ENCODE data around the gene ID3. TPM values are rescaled to one million over a fixed set of nuclear protein-coding genes. Genes with fewer than 3 reads are reported as not detected.

Gene ID3
- total RNA-seq, 1 experiment from 2014 or later = 39.6 TPM

DNA sequence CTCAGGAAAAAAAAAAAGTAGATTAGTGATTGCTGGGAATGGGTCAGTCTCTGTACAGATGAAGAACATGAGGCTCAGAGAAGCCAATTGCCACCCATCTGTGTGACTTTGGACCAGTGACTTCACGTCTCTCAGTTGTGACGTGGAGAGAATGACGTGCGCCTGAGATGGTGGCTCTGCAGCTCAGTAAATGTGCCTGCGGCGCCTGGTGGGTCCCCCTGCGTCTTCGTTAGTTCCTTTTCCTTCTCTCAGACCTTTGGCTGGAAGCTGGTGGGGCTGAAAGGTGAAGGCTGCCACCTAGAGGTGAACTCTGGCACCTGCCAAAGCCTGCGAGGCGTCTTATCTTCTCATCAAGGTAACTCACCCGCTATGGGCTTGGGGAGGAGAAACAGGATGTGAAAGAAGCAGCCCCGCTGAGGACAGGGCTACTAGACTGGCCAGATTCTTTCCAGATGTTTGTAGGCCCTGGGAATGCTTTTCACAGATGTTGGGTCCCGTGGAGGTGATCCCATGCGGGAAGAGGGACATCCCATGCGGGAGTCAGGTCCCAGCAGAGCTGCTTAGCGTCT lies 19.5 kb downstream of the ID3 start:
- TF ChIP-seq CTCF (IDR thresholded peaks at IDR 0.05) = peak; percentile 97
- no peak for TF ChIP-seq TCF7L2 (IDR thresholded peaks at IDR 0.05; ENCODE audit: low read depth, low read length)
- H3K4me1 ChIP-seq (ENCODE audit: control insufficient read depth, insufficient read depth, low read length) = peaks cover 8% of the 10 kb centered on the region; the same call in 1 of the 2 replicates
- DNase-seq (ENCODE audit: low read depth, low spot score) = peak; percentile 91
- POLR2A ChIA-PET = interaction anchor here (0.7 kb wide), 1 partner anchor 12 kb away, joined by 4 read pairs; no protein-coding TSS in a partner anchor
- no peaks in the 10 kb centered on the region for H3K36me3 ChIP-seq (ENCODE audit: control insufficient read depth, insufficient read depth, low read length)
- BruUV-seq (replicated peaks) = no TSS peak
- no peaks in the 10 kb centered on the region for H3K27me3 ChIP-seq (ENCODE audit: control insufficient read depth, insufficient read depth, low read length)
- intact Hi-C loops (cut with micrococcal nuclease; ENCODE audit: unreplicated experiment) = loop anchor here (1.0 kb wide), 1 partner anchor 42 kb away; no protein-coding TSS in a partner anchor
- no peaks in the 10 kb centered on the region for H3K9me3 ChIP-seq (ENCODE audit: control insufficient read depth, insufficient read depth, low read depth, low read length)
- CTCF ChIA-PET = interaction anchor here (0.5 to 2.7 kb wide), 14 partner anchors 11 to 302 kb away, joined by 3 to 31 read pairs (median 6); partner anchors contain the start of gene HNRNPR
- peak overlapping the region; percentile 30 to 52 for H3K4me3 ChIP-seq (ENCODE audit: low read depth in 2 of 2, low read length in 2 of 2)
- peak overlapping the region; percentile 20; the same call in 1 of the 2 replicates for H3K27ac ChIP-seq (ENCODE audit: low read length)
- in situ Hi-C loops (cut with HindIII; ENCODE audit: low pct_unique_long_range_greater_than_20kb, low sequenced_read_pairs) = no loop called here
- peak; percentile 95 for ATAC-seq

DNA sequence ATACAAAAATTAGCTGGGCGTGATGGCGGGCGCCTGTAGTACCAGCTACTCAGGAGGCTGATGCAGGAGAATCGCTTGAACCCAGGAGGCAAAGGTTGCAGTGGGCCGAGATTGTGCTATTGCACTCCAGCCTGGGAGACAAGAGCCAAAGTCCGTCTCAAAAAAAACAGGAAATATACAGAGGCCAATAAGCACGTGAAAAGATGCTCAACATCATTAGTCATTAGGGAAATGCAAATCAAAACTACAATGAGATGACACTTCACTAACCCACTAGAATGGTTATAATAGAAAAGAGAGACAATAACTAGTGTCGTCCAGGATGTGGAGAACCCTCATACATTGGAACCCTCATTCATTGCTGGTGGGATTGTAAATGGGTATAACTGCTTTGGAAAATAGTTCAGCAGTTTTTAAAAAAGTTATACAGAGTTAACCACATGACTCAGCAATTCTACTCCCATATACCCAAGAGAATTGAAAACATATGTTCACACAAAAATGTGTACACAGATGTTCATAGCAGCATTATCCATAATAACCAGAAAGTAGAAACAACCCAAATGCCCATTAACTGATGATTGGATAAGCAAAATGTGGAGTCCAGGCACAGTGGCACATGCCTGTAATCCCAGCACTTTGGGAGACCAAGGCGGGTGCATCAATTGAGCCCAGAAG lies 21.9 kb downstream of the ID3 start:
- Histone ChIP-seq H3K4me1 (ENCODE audit: control insufficient read depth, insufficient read depth, low read length) (peaks cover 2% of the 10 kb centered on the region; the same call in 1 of the 2 replicates), H3K4me3 (ENCODE audit: low read depth in 2 of 2, low read length in 2 of 2) (no peak overlapping the region), H3K9me3 (ENCODE audit: control insufficient read depth, insufficient read depth, low read depth, low read length) (no peaks in the 10 kb centered on the region), H3K27me3 (ENCODE audit: control insufficient read depth, insufficient read depth, low read length) (no peaks in the 10 kb centered on the region), H3K27ac (ENCODE audit: low read length) (no peak overlapping the region), H3K36me3 (ENCODE audit: control insufficient read depth, insufficient read depth, low read length) (no peaks in the 10 kb centered on the region)
- CTCF ChIA-PET = no interaction called here
- no TSS peak for BruUV-seq (replicated peaks)
- intact Hi-C loops (cut with micrococcal nuclease; ENCODE audit: unreplicated experiment) (no loop called here), in situ Hi-C loops (cut with HindIII; ENCODE audit: low pct_unique_long_range_greater_than_20kb, low sequenced_read_pairs) (no loop called here)
- ATAC-seq (no peak), DNase-seq (ENCODE audit: low read depth, low spot score) (no peak)
- TF ChIP-seq CTCF (IDR thresholded peaks at IDR 0.05) (no peak), TCF7L2 (IDR thresholded peaks at IDR 0.05; ENCODE audit: low read depth, low read length) (no peak), SIN3A (IDR thresholded peaks at IDR 0.05; ENCODE audit: borderline replicate concordance, insufficient read depth, low read depth, low read length) (no peak), POLR2AphosphoS5 (IDR thresholded peaks at IDR 0.05; ENCODE audit: low read depth, low read length) (no peak)
- TF ChIP-seq, protein P1, sequence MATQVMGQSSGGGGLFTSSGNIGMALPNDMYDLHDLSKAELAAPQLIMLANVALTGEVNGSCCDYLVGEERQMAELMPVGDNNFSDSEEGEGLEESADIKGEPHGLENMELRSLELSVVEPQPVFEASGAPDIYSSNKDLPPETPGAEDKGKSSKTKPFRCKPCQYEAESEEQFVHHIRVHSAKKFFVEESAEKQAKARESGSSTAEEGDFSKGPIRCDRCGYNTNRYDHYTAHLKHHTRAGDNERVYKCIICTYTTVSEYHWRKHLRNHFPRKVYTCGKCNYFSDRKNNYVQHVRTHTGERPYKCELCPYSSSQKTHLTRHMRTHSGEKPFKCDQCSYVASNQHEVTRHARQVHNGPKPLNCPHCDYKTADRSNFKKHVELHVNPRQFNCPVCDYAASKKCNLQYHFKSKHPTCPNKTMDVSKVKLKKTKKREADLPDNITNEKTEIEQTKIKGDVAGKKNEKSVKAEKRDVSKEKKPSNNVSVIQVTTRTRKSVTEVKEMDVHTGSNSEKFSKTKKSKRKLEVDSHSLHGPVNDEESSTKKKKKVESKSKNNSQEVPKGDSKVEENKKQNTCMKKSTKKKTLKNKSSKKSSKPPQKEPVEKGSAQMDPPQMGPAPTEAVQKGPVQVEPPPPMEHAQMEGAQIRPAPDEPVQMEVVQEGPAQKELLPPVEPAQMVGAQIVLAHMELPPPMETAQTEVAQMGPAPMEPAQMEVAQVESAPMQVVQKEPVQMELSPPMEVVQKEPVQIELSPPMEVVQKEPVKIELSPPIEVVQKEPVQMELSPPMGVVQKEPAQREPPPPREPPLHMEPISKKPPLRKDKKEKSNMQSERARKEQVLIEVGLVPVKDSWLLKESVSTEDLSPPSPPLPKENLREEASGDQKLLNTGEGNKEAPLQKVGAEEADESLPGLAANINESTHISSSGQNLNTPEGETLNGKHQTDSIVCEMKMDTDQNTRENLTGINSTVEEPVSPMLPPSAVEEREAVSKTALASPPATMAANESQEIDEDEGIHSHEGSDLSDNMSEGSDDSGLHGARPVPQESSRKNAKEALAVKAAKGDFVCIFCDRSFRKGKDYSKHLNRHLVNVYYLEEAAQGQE (IDR thresholded peaks at IDR 0.05; ENCODE audit: insufficient read depth in 1 of 2, low read depth in 2 of 2, low read length in 1 of 2) = no peak
- POLR2A ChIA-PET = no interaction called here

All from Panc1 (cell line).